M059J (cell line): ENCODE data around the gene SYNM. TPM values are rescaled to one million over a fixed set of nuclear protein-coding genes. Genes with fewer than 3 reads are reported as not detected.

Source experiments
- DNase-seq: peaks from one replicate; pipeline ENCODE4 v3.0.0-alpha.2; 2012; ENCODE audit warnings: low read depth
- total RNA-seq: library from RNA; depleted of rRNA; stranded (reverse); fragments of >200 nt; shearing (Covaris generic); gene quantifications from 2 replicates; pipeline ENCODE4 v1.2.3, GENCODE V29; 2014

Gene SYNM
- total RNA-seq, 1 experiment from 2014 or later: 4.1 TPM

GRCh38 chr15:99140590-99140989 is 35.7 kb downstream of the SYNM start:
- DNase-seq: no peak

DNA sequence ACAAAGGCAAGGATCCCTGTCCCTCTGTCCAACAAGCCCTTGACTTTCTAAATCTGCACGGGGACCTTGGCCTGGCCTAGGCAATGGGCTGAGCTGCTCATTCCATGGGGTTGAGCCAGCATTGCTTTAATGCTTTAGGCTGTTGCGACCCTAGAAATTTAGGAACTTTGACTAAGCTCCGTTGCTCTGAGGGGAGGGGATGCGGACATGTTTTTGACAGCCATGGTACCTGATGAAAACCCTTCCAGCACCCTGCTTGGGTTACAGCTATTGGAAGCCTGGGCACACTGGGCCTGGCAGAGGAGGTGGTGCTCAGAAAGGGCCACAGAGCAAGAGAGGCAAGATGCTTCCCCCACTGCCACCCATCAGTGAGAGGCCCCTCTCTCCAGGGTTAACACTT is 37.1 kb downstream of the SYNM start:
- no peak for DNase-seq

- DNase-seq: no peak
These were observed 37.7 kb downstream of the SYNM start for GRCh38 chr15:99142562-99142961.

DNA sequence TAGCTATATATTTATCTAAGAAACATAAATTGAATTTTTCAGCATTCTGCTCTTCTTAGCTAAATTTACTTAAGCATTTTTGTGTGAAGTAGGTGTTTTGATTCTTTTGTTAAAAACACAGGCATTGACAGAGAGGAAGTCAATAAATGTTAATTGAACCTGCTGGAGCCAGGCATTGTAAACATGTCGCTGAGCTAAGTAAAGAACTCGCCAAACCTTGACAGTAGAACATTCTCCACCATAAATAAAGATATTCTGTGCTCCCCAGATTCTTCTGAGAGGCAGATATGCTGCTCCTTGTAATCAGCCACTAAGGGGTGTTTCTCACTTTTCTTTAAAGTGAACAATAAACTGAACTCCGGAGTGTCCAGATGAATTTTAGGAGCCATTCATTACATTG is 38.4 kb downstream of the SYNM start:
- no peak for DNase-seq

- no peak for DNase-seq
These were observed 39.1 kb downstream of the SYNM start for GRCh38 chr15:99143655-99144610.

DNA sequence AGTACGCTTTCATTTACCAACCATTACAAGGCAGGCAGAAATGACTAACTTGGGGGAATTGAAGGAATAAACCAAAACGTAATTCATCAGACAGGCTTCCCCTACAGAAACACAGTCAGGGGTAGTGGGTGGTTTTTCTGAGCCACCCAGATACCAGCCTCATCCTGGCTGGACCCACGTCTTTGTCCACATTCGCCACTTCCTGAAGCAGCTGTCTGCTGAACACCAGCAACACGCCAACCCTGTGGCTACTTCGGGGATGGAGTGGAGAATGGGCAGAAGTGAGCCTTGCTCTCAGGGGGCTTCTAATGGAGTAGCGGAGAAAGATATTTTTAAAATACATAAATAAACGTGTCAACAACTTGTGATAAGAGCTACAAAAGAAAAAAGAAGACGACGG is 40.1 kb downstream of the SYNM start:
- DNase-seq: no peak

- DNase-seq: no peak
These were observed 40.9 kb downstream of the SYNM start for GRCh38 chr15:99145778-99146177.

DNA sequence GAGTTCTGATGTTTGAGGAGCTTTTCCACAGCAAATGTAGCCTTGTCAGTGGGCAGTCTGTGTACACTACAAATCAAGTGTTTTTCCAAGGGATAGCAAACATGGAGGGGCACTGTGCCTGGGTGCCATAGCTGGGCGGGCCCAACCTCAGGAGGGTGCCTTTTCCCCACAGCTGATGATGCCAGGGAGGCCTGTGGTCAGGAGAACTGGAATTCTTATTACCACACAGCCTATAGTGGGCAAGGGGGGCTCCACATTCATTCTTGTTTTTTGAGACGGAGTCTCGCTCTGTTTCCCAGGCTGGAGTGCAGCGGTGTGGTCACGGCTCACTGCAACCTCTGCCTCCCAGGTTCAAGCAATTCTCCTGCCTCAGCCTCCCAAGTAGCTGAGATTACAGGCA is 41.8 kb downstream of the SYNM start:
- DNase-seq: no peak

DNA sequence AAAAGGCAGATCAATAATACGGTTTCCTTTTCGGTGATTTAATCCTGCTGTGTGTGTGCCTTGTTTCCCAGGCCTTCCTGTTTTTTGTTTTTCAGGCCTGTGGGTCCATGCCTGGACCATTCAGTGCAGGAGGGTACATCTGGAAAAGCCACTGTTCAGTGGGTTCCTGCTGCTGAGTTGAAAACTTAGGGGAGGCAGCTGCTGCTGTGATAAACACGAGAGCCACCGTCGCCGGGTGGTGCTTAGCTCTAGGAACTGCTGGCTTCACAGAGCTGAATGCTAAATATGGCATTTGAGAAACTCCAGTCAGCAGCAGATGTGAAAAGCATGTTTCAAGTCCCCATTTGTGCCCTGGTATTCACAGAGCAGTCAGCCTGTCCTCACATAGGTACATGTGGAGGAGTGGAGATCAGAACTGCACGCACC is 44.0 kb downstream of the SYNM start:
- no peak for DNase-seq

GRCh38 chr15:99149366-99149765 is 44.5 kb downstream of the SYNM start:
- DNase-seq: no peak

GRCh38 chr15:99151156-99151555 is 46.3 kb downstream of the SYNM start:
- no peak for DNase-seq

GRCh38 chr15:99153026-99153535 is 48.2 kb downstream of the SYNM start:
- DNase-seq: no peak

- DNase-seq: no peak
These were observed 49.4 kb downstream of the SYNM start for GRCh38 chr15:99154271-99154670.

- DNase-seq: peak; percentile 36
These were observed 51.1 kb downstream of the SYNM start for GRCh38 chr15:99155961-99156443.

- no peak for DNase-seq
These were observed 52.6 kb downstream of the SYNM start for GRCh38 chr15:99157456-99157855.

DNA sequence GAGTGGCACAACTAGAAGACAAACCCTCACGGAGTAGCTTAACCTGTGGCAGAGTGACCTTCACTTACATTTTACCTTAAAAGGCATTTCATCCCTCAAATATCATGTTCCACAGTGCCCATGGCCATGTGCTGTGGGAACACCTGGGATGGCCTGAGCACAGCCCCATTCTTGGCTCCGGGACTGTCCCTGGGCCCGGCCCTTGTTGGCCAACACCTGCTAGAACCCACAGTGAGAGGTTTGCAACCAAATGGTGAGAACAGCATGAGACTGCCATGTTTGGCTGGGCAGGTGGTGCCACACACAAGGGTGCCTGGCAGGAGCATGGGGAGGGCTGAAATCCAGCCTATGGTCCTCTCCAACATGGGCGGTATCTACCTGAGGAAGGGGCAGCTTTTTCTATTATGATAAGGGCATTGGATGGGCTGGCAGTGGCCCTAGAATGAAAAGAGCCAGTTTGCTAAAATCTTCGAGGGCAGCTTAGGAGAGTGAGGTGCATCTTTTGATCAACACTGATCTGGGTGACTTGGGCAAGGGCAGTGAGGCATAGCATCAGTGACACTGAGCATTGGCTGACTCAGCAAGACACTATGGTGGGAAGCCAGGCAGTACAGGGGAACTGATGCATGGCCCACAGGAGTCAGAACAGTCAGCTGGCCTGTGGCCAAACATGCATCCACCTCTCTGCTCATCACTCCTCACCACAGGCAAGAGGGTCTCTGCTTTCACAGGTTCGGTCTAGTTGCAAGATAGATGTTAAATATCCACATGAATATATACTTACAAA is 53.9 kb downstream of the SYNM start:
- no peak for DNase-seq

DNA sequence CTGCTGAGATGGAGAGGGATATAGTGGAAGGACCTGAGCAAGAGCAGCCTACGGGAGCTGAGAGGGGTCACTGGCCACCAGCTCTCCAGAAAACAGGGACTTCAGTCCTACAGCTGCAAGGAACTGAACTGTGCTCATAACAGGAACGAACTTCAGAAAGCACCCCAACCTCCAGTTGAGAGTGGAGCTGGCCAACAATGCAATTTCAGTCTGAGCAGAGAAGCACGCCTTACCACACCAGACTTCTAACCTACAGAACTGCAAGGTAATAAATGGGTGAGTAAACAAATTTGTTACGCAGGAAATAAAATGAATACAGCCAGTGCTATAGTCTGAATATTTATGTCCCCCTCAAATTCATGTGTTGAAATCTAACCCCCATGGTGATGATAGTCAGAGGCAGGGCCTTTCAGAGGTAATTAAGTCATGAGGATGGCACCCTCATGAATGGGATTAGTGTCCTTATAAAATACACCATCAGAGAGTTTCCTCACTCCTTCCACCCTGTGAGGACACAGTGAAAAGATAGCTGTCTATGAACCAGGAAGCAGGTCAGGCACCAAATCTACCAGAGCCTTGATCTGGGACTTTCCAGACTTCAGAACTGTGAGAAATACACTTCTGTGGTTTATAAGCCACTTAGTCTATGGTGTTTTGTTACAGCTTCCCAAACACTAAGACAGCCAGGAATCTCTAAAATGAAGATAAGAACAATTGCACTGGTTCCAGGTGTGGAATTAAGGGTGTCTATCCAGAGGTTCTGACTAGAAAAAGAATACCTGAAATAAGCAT is 58.6 kb downstream of the SYNM start:
- peak; percentile 6 for DNase-seq

- DNase-seq: no peak
These were observed 59.2 kb downstream of the SYNM start for GRCh38 chr15:99164119-99164518.

DNA sequence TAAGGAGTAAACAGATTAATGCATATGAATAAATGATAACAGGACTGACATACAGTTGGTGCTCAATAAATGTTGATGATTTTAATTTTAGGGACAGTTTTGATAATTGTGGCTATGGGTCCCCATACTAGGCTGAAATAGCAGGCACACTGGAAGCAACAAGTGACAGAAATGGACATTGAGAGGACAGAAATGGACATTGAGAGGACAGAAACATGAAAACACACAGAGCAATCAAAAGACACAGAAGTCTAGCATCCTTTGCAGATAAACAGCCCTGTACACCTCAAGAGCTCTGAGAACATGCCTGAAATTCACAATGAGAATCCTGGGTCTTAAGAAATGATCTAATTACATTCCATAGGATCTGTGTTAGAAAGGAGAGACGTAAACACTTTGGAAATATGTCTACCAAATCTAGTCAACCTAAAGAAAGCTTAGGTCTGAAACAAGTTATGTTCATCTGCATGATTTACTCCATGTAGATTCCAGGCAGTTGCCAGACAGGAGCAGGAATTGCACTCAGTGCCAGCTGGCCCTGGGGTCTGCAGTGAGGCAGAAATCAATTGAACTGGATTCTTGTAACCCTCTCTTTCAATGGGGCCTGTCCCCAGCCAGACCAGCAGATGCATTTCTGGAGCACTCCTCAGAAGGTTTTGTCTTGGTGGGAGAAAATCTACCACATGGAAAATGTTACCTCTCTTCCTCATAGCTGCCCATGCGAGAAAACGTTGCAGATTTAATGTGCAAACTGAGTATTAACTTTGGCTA is 60.3 kb downstream of the SYNM start:
- no peak for DNase-seq

GRCh38 chr15:99165956-99166689 is 61.2 kb downstream of the SYNM start:
- DNase-seq: no peak
